ENCODE results near the gene ANKLE1.

The ANKLE1 gene

DNA sequence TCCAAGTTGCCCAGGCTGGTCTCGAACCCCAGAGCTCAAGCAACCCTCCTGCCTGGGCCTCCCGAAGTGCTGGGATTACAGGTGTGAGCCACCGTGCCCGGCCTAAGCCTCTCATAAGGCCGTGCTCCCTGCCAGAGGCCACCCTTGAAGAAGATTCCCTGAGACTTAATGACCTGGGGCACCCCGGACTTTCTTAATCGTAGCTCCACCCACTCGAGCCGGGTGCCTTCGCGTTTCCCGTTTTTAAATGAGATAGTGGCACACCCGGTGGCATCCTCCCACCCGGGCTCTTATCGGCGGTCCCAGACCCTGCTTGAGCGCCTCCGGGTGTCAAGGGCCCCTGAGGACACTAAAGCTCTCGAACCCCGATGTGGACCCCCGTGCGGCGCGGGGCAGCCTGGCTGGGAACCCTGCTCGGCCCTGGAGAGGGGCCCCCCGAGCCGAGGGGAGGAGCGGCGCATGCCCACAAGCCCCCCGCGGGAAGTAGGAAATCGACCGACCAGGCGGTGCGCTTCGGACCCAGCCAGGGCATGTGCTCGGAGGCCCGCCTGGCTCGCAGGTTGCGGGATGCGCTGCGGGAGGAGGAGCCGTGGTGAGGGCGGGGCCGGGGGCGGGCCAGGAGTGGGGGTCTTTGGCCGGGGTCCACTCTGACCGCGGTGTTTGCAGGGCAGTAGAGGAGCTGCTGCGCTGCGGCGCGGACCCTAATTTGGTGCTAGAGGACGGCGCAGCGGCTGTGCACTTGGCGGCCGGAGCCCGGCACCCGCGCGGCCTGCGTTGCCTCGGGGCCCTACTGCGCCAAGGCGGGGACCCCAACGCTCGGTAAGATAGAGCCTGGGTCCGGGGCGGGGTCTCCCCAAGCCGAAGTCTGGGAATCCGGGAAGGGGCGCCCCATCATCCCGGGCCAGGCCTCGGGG is at the start of gene ANKLE1:
ANKLE1 (plus strand) TSS at position 511 of the 914 bp plus-strand sequence; CDS start at position 531, 20 bp downstream.
- no peak for DNase-seq

GRCh38 chr19:17232258-17232657 is 49.4 kb upstream of the ANKLE1 start:
- no peak for DNase-seq

GRCh38 chr19:17234911-17235299 is 46.8 kb upstream of the ANKLE1 start:
- no peak for DNase-seq

GRCh38 chr19:17235300-17235970 is 46.3 kb upstream of the ANKLE1 start:
- DNase-seq: no peak

- no peak for DNase-seq
Measured at GRCh38 chr19:17235971-17236777, 45.5 kb upstream of the ANKLE1 start.

DNA sequence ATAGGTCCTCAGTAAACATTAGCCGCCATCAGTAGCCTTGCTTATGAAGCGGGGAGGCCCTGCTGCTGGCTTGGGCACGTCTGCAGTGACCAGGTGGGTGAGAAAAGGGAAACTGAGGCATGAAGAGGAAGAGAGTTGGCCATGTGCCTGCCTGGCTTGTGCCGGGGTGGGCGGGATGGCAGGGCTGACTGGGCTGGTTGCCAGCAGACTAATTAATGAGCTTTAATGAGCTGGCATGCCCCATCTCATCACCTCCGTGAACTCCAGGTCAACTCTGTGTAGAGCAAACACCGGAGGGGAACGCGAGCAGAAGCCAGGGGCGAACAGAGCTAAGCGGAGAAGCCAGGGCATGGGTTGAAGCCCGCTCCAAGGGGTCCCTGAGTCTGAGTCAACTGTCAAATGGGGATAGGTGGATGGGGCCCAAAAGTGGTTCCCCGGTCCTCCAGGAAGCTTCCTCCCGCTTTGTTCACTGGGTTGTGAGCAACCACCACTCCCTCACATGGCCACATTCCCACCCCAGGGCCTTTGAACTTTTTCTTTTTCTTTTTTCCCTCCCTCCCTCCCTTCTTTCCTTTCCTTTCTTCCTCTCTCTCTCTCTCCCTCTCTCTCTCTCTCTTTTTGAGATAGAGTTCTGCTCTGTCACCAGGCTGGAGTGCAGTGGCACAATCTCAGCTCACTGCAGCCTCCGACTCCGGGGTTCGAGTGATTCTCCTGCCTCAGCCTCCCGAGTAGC is 44.7 kb upstream of the ANKLE1 start:
- DNase-seq: no peak

GRCh38 chr19:17237747-17238706 is 43.7 kb upstream of the ANKLE1 start:
- no peak for DNase-seq

GRCh38 chr19:17240062-17240752 is 41.5 kb upstream of the ANKLE1 start:
- no peak for DNase-seq

GRCh38 chr19:17240826-17241399 is 40.8 kb upstream of the ANKLE1 start:
- DNase-seq: no peak

DNA sequence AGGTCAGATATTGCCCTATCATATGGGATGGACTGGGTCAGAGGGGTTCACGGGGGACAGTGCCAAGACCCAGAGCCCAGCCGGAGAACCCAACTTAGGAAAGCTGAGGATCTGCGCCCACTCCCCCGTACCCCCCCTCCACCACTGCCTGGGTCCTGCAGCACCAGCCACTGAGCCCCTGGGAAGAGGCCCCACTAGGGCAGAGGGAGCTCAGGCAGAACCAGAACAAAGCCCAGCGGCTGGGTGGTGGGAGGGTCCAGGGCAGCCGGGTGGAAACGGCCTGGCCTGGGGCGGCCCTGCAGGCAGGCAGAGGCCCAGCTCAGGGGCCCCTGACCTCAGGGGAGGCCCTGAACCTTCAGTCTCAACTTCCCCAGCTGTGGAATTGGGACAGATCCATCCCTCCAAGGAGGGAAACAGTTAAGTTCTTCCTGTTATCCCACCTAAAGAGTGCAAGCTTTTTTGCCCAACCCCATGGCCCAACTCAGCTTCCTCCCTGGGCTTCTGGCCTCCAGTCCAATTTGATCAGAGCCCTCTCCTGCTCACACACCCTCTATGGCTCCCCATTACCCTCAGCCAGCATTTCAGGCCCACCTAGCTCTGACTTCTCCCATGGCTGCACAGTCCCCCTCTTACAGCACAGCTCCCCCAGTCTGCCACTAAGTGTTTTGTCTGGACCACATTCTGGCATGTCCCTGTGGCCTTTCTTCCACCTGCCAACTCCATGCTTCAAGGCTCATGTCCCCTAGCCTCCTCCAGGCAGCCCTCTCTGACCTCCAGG is 39.1 kb upstream of the ANKLE1 start:
- no peak for DNase-seq

DNA sequence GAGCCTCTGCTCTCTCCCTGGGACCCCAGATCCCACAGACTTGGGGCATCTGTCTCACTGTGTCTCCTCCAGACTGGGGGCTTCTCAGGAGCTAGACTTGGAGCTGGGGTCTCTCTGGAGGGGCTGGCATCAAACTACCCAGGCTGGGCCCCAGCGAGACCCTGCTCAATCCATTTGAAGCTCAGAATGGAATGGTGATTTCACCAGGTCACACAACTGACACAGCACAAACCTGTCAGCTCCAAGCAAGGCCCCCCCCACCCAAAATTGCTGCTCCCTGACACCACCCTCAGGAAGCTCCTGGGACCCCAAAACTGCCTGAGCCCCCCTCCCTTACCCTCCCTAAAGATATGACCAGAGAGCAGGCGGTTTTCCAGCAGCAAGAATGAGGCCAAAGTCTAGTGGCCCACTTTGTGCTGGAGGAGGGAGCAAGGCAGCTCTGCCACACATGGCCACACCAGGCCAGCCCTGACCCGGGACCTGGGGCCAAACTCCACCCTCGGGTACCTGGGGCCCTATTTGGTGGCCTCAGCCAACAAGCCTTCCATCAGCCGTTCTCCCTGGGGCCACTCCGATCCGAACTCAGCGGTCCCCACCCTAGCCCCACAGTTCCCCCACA is 38.4 kb upstream of the ANKLE1 start:
- DNase-seq: no peak

- DNase-seq: no peak
Measured at GRCh38 chr19:17243830-17244617, 37.7 kb upstream of the ANKLE1 start.

- no peak for DNase-seq
Measured at GRCh38 chr19:17244618-17245534, 36.8 kb upstream of the ANKLE1 start.

- no peak for DNase-seq
Measured at GRCh38 chr19:17245535-17245984, 36.1 kb upstream of the ANKLE1 start, which contains the start of gene NR2F6. Gene NR2F6 (minus strand): TSS chr19:17245919. CDS start chr19:17245220, 699 bp downstream.

- DNase-seq: no peak
Measured at GRCh38 chr19:17246681-17247425, 34.8 kb upstream of the ANKLE1 start.

Measured in NCI-H187 (cell line).